ENCODE data around the gene SLC6A12. TPM values are rescaled to one million over a fixed set of nuclear protein-coding genes. Genes with fewer than 3 reads are reported as not detected.
"Not testable (repeated sequence)": the region's sequence is repeated elsewhere in the genome, so short reads cannot be mapped to it uniquely, and the experiment has no call there.

SLC6A12 gene
- total and polyA plus RNA-seq, 8 donors: 0.37 to 8.4 (median 1.4) TPM

DNA sequence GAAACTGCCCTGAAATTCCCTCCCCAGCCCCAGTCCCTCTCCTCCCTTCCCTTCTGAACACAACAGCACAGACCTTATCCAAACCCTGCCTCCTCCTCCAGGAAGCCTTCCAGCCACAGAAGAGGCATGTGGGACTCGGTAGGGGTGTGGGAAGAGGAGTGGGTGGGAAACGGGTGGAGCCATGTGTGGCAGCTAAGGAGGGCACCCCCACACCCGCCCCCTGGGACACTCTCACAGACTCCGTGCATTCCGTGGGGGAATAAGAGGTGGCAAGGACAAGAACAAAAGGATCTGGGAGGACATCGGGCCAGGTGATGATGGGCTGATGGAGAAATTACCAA is 24.4 kb downstream of the SLC6A12 start:
- H3K4me3 ChIP-seq: no peak overlapping the region
- H3K27ac ChIP-seq: no peak overlapping the region
- WGBS, 2 donors: 61 to 74% methylated on average over 6 of the region's 6 CpGs
- TF ChIP-seq, protein P1, sequence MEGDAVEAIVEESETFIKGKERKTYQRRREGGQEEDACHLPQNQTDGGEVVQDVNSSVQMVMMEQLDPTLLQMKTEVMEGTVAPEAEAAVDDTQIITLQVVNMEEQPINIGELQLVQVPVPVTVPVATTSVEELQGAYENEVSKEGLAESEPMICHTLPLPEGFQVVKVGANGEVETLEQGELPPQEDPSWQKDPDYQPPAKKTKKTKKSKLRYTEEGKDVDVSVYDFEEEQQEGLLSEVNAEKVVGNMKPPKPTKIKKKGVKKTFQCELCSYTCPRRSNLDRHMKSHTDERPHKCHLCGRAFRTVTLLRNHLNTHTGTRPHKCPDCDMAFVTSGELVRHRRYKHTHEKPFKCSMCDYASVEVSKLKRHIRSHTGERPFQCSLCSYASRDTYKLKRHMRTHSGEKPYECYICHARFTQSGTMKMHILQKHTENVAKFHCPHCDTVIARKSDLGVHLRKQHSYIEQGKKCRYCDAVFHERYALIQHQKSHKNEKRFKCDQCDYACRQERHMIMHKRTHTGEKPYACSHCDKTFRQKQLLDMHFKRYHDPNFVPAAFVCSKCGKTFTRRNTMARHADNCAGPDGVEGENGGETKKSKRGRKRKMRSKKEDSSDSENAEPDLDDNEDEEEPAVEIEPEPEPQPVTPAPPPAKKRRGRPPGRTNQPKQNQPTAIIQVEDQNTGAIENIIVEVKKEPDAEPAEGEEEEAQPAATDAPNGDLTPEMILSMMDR (IDR thresholded peaks at IDR 0.05): no peak
- peaks cover 0 to 2% (median 0%) of the 10 kb centered on the region in 4 donors for H3K27me3 ChIP-seq
- no peaks in the 10 kb centered on the region for H3K36me3 ChIP-seq
- no peaks in the 10 kb centered on the region for H3K4me1 ChIP-seq
- no peak for FAIRE-seq
- no peaks in the 10 kb centered on the region for H3K9me3 ChIP-seq
- no peak for ATAC-seq
- intact Hi-C loops (cut with DNase I): no loop called here
- DNase-seq: peak in 1 of 6 donors; percentile 31

DNA sequence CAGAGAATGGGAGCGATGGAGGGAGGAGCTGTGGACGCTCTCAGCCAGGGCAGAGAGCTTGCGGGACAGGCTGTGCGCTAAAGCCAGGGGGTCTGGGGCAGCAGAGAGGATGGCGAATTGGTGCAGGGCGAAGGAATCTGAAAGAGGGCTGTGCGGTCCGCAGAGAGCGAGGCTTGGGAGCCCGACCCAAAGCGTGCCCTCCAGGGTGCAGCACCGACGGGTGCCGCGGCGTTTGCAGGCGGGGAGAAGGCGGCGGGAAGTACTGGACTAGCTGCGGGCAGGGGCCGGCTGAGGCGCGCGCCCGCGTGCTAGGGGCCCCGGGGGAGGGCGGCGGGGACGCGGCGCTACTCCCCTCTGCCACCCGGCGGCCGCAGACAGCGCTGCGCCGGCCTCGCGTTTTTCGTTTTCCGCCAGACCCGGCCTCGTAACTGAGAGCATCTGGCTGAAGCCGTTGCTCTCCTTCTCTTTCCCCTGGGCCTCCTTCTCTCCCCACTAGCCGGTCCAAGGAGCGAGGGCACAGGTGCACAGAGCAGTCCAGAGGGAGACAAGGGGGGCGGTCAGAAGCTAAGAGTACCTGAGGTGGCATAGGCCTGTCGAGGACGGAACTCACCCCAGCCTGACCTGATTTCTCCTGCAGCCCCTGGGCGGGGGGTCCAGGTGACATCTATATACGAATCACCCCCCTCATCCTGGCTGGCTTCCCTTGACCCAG is 24.9 kb downstream of the SLC6A12 start:
- intact Hi-C loops (cut with DNase I): no loop called here
- H3K9me3 ChIP-seq: no peaks in the 10 kb centered on the region
- H3K27ac ChIP-seq: no peak overlapping the region
- TF ChIP-seq, protein P1 (IDR thresholded peaks at IDR 0.05): peak; percentile 45 to 78 (median 78)
- H3K4me3 ChIP-seq: peak overlapping the region in 3 of 4 donors; percentile 3 to 47 (median 37)
- DNase-seq (peak in 5 of 6 donors; percentile 25 to 86 (median 61)), FAIRE-seq (no peak), ATAC-seq (peak; percentile 91 to 97 (median 95))
- no peaks in the 10 kb centered on the region for H3K4me1 ChIP-seq
- H3K36me3 ChIP-seq: no peaks in the 10 kb centered on the region
- 8 to 10% methylated on average over 24 to 52 of the region's 52 CpGs for WGBS, 2 donors
- H3K27me3 ChIP-seq: peaks cover 0 to 2% (median 0%) of the 10 kb centered on the region in 4 donors

DNA sequence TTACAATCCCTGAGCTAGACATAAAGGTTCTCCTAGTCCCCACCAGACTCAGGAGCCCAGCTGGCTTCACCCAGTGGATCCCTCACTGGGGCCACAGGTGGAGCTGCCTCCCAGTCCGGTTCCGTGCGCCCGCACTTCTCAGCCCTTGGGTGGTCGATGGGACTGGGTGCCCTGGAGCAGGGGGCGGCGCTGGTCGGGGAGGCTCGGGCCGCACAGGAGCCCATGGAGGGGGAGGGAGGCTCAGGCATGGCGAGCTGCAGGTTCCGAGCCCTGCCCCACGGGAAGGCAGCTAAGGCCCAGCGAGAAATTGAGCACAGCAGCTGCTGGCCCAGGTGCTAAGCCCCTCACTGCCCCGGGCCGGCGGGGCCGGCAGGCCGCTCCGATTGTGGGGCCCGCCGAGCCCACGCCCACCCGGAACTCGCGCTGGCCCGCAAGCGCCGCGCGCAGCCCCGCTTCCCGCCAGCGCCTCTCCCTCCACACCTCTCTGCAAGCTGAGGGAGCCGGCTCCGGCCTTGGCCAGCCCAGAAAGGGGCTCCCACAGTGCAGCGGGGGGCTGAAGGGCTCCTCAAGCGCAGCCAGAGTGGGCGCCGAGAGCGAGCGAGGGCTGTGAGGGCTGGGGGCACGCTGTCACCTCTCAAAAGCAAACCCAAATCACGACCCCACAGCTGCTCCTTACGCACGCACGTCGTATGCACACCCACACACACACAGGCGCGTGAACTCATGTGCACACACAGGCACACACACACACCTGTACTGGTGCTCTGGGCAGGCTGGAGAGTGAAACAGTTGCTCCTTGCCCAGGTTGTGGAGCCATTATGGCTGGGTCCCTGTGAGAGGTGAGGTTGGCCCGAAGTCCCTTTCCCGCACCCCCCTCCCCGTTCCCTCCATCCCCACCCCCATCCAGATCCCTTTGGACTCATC is 25.7 kb downstream of the SLC6A12 start:
- H3K9me3 ChIP-seq; FAIRE-seq; H3K27me3 ChIP-seq; intact Hi-C loops (cut with DNase I); H3K4me1 ChIP-seq; H3K27ac ChIP-seq; H3K36me3 ChIP-seq: not testable (repeated sequence)
- DNase-seq: peak in 1 of 6 donors; percentile 70
- ATAC-seq: peak in 3 of 4 donors; percentile 11 to 32 (median 20)
- H3K4me3 ChIP-seq: peak overlapping the region in 3 of 4 donors; percentile 3 to 47 (median 37)
- WGBS, 2 donors: 40 to 65% methylated on average over 50 to 53 of the region's 53 CpGs

DNA sequence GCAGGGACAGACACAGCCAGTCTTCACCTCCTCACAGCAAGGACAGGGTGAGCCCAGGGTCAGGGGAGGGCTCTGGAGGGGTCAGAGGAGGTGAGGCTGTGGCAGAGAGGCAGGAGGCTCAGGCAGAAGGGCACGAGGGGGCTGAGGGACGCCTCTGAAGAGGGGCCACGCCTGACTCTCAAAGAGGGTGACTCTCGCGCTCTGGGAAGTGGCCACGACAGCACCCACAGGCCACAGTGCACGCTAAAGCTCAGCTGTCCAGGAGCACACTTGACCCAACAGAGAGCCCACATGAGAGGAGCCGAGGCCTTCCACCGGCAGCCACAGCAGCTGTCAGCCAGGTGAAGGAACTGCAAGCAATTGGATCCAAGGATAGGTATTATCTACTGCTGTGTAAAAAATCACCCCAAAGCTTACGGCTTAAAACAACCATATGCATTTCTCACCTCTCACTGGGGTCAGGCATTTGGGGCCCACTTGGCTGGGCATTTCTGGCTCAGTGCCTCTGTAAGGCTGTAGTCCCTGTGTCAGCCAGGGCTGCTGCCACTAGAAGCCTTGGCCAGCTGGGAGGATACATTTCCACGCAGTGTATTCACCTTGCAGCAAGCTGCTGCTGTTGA is 27.8 kb downstream of the SLC6A12 start:
- no peak for ATAC-seq
- intact Hi-C loops (cut with DNase I): no loop called here
- Histone ChIP-seq H3K36me3 (no peaks in the 10 kb centered on the region), H3K4me3 (no peak overlapping the region), H3K27ac (no peak overlapping the region), H3K9me3 (no peaks in the 10 kb centered on the region), H3K27me3 (peaks cover 0 to 2% (median 0%) of the 10 kb centered on the region in 4 donors), H3K4me1 (no peaks in the 10 kb centered on the region)
- TF ChIP-seq, protein P1 (IDR thresholded peaks at IDR 0.05): no peak
- WGBS, 2 donors: 80 to 88% methylated on average over 11 of the region's 11 CpGs
- peak in 2 of 6 donors; percentile 7 to 17 for DNase-seq
- no peak for FAIRE-seq

DNA sequence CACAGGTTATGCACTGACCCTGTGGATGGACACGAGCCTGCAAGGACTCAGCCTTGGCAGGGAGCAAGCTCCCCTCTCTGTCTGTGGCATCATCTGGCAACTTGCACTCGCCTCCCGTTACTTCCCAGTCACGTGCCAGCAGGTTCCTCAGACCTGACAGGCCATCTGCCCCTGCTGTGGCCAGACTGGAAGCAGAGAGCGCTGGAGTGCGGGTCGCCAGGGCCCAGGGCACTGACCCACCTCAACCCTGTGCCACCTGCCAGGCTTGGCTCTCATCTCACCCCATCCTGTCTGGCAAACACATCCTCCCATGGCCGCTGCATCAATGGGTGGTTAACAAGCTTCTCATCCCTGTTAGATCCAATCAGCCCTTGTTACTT is 28.4 kb downstream of the SLC6A12 start:
- TF ChIP-seq, protein P1 (IDR thresholded peaks at IDR 0.05): no peak
- ATAC-seq (no peak), DNase-seq (peak in 1 of 6 donors; percentile 29), FAIRE-seq (no peak)
- Histone ChIP-seq H3K27ac (no peak overlapping the region), H3K4me3 (no peak overlapping the region), H3K27me3 (no peaks in the 10 kb centered on the region), H3K9me3 (no peaks in the 10 kb centered on the region), H3K4me1 (no peaks in the 10 kb centered on the region), H3K36me3 (no peaks in the 10 kb centered on the region)
- WGBS, 2 donors: 61 to 74% methylated on average over 8 of the region's 8 CpGs
- intact Hi-C loops (cut with DNase I): no loop called here

All from pancreas (tissue), 10 donors.